22Rv1 (cell line): Measurements from ENCODE around the gene MIS12.

Source experiments
- H3K27ac ChIP-seq: fragments of 450-650 bp; 2 replicates; pipeline ENCODE4 v1.5.1; 2017
- ZFX ChIP-seq: fragments of 450-650 bp; IDR thresholded peaks from 2 replicates; pipeline ENCODE4 v1.6.1; 2017; ENCODE audit warnings: antibody characterized with exemption, borderline replicate concordance
- TF ChIP-seq, protein P1 (sequence below): fragments of 450-650 bp; IDR thresholded peaks from 2 replicates; pipeline ENCODE4 v1.5.1; 2017; ENCODE audit warnings: mild to moderate bottlenecking

MIS12 gene

DNA sequence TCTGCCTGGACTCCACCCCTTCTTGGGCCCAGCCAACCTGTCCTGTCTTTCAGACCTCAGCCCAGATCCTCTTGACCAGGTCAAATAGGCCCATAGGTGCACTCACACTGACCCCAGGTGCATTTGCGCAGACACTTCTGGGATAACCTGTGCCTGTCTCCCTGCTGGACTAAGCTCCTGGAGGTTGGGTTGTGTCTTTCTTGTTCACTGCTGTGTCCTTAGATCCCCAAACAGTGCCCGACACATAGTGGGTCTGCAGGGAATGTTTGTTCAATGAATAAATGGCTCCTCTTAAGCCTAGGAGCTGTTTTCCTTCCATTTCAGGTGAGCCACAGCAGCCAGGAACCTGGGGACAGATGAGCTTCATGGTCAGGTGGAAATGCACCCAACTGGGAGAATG, 49.1 kb downstream of the MIS12 start:
- H3K27ac ChIP-seq: no peak overlapping the region
- TF ChIP-seq, protein P1, sequence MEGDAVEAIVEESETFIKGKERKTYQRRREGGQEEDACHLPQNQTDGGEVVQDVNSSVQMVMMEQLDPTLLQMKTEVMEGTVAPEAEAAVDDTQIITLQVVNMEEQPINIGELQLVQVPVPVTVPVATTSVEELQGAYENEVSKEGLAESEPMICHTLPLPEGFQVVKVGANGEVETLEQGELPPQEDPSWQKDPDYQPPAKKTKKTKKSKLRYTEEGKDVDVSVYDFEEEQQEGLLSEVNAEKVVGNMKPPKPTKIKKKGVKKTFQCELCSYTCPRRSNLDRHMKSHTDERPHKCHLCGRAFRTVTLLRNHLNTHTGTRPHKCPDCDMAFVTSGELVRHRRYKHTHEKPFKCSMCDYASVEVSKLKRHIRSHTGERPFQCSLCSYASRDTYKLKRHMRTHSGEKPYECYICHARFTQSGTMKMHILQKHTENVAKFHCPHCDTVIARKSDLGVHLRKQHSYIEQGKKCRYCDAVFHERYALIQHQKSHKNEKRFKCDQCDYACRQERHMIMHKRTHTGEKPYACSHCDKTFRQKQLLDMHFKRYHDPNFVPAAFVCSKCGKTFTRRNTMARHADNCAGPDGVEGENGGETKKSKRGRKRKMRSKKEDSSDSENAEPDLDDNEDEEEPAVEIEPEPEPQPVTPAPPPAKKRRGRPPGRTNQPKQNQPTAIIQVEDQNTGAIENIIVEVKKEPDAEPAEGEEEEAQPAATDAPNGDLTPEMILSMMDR: no peak
- TF ChIP-seq ZFX: no peak

DNA sequence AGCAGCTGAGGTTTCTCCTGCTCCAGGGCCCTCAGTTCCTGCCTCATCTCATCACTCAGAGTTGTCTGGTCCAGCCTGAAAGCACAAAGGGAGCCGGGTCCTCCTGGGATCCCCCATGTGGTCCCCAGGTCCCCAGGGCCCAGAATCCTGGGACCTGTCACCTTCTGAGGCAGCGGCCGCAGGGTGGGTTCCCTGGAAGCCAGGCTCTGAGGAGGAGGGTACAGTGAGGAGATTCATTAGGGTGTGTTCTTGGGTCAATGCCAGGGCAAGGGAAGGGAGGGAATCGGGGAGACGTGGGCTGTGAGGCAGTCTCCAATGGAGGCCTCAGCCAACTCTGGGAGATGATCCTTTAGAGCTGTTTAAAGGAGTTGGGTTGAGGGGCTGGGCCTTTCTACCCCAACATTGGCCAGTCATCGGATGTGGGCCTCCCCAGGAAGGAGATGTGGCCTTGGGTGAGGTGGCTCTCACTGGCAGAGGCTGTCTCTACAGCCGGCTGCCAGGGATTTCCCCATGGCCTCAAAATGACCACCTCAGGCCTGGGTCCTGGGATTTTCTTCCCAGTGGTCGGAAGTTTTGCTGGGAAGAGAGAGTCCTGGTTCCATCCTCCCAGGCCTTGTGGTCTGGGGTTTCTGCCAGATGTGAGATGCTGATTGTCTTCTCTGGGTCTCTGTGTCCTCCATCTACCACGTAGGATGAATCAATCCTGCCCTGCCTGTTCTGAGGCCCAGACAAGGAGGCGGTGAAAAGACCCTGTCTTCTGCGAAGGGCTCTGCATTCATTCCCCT, 50.7 kb downstream of the MIS12 start:
- TF ChIP-seq ZFX: no peak
- TF ChIP-seq, protein P1: no peak
- no peak overlapping the region for H3K27ac ChIP-seq

DNA sequence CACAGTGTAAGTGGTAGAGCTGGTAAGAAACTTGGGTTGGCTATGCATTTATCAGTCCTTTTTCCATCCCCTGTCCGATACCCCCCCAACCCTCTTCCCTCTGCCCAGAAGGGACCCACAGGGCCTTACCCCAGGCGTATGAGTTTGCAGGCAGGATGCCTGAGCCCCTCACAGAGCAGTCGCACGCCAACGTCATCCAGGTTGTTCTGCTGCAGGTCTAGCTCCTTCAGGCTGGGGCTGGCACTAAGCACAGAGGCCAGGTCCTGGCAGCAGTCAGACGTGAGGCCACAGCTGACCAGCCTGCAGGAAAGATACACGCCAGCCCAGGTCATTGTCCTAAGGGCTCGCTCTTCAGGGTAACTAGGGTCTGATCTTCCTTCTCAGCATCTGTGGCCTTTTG, 52.9 kb downstream of the MIS12 start:
- H3K27ac ChIP-seq: no peak overlapping the region
- no peak for TF ChIP-seq ZFX
- TF ChIP-seq, protein P1: no peak

DNA sequence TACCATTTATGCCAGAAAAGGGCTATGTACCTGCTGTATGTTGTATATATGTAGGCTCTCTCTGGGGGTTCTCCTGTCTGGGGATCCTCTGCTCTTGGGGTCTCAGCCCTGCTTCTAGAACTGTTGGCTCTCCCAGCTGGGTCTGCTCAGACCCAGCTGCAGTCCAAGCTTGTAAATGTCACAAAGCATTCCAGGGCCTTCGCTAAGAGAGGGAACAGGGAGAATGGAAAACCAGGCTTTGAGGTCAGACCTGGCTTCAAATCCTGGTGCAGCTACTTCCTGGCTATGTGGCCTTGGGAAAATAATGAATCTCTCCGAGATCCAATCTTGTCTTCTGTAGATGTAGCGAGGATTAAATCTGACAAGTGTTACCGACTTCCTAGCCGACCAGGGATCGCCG, 54.0 kb downstream of the MIS12 start:
- no peak for TF ChIP-seq ZFX
- TF ChIP-seq, protein P1: no peak
- H3K27ac ChIP-seq: no peak overlapping the region
